AML-193 (cell line): Measurements from ENCODE around the gene ODF2.
A peak's percentile ranks its signal among the peaks of the same experiment; 100 is the strongest.

ENCODE experiments used
- DNase-seq, 2 experiments: peaks; one replicate each; lab custom pipeline; 2025; lab: John Stamatoyannopoulos, UW

ODF2 gene

GRCh38 chr9:128528445-128529160 is 72.8 kb downstream of the ODF2 start:
- DNase-seq: no peak

- no peak for DNase-seq
Observed at GRCh38 chr9:128529191-128529590, 73.4 kb downstream of the ODF2 start.

- no peak for DNase-seq
Observed at GRCh38 chr9:128532581-128532980, 76.8 kb downstream of the ODF2 start.

GRCh38 chr9:128540634-128541360 is 85.0 kb downstream of the ODF2 start:
- peak; percentile 53 to 55 for DNase-seq

- DNase-seq: no peak
Observed at GRCh38 chr9:128546504-128546903, 90.7 kb downstream of the ODF2 start.

- no peak for DNase-seq
Observed at GRCh38 chr9:128548876-128549275, 93.1 kb downstream of the ODF2 start.

GRCh38 chr9:128550226-128550625 is 94.4 kb downstream of the ODF2 start:
- DNase-seq: no peak
